Inflammatory macrophage treated with lipopolysaccharide for 1 hour (primary cell): ENCODE measurements around the gene ALDH4A1.

Experiments used
- DNase-seq, 2 donors: peaks; one replicate each; pipeline ENCODE4 v3.0.0-alpha.2; 2020 to 2022

Gene ALDH4A1

GRCh38 chr1:18921516-18922251, 19.3 kb upstream of the ALDH4A1 start:
- no peak for DNase-seq

GRCh38 chr1:18920931-18921330, 18.6 kb upstream of the ALDH4A1 start:
- no peak for DNase-seq

- DNase-seq, result peak; percentile 78 to 89
Observed at GRCh38 chr1:18919956-18920355, 17.6 kb upstream of the ALDH4A1 start.

GRCh38 chr1:18919197-18919905, 17.0 kb upstream of the ALDH4A1 start:
- DNase-seq, result no peak

- no peak for DNase-seq
Observed at GRCh38 chr1:18918417-18918816, 16.1 kb upstream of the ALDH4A1 start.

GRCh38 chr1:18917071-18917799, 14.9 kb upstream of the ALDH4A1 start:
- DNase-seq, result no peak

- no peak for DNase-seq
Observed at GRCh38 chr1:18915341-18915740, 13.0 kb upstream of the ALDH4A1 start.

- DNase-seq, result peak; percentile 46 to 88
Observed at GRCh38 chr1:18913065-18913835, 10.9 kb upstream of the ALDH4A1 start.

- no peak for DNase-seq
Observed at GRCh38 chr1:18912550-18912949, 10.2 kb upstream of the ALDH4A1 start.

- no peak for DNase-seq
Observed at GRCh38 chr1:18908911-18909771, 6.8 kb upstream of the ALDH4A1 start.

- peak; percentile 29 to 38 for DNase-seq
Observed at GRCh38 chr1:18907917-18908845, 5.8 kb upstream of the ALDH4A1 start.

GRCh38 chr1:18907021-18907916, 4.9 kb upstream of the ALDH4A1 start:
- peak; percentile 77 to 79 for DNase-seq

GRCh38 chr1:18903291-18903756, 969 bp upstream of the ALDH4A1 start:
- no peak for DNase-seq

GRCh38 chr1:18901952-18902522, 318 bp downstream of the ALDH4A1 start:
- DNase-seq, result peak in 1 of 2 donors; percentile 44

- no peak for DNase-seq
Observed at GRCh38 chr1:18901147-18901951, 1.0 kb downstream of the ALDH4A1 start.

GRCh38 chr1:18900303-18900841, 2.0 kb downstream of the ALDH4A1 start:
- no peak for DNase-seq

- DNase-seq, result no peak
Observed at GRCh38 chr1:18899363-18900049, 2.8 kb downstream of the ALDH4A1 start.
